SK-N-SH treated with all-trans-retinoic acid at 6 μM for 48 hours (cell line): ENCODE data around the gene OGFOD3.
A peak's percentile ranks its signal among the peaks of the same experiment; 100 is the strongest.

Source experiments
- ATAC-seq: fragments of 200-7000 bp; cut with Tn5 transposase; 3 replicates; pipeline ENCODE4 v1.9.1; 2020; ENCODE audit warnings: mild to moderate bottlenecking, moderate library complexity
- ARNTL ChIP-seq: fragments of 450-650 bp; formaldehyde crosslinking; IDR thresholded peaks from 2 replicates; pipeline ENCODE4 v1.5.0; 2020; ENCODE audit warnings: low read depth, mild to moderate bottlenecking, moderate library complexity, borderline replicate concordance
- BACH2 ChIP-seq: fragments of 250-450 bp; sonication (Bioruptor Pico); IDR thresholded peaks from 2 replicates; pipeline ENCODE4 v1.9.0; 2021; ENCODE audit warnings: mild to moderate bottlenecking, borderline replicate concordance
- GLIS3 ChIP-seq: fragments of 250-450 bp; sonication (Bioruptor Pico); IDR thresholded peaks from 2 replicates; pipeline ENCODE4 v1.5.0; 2020; ENCODE audit warnings: mild to moderate bottlenecking, moderate library complexity
- ISL1 ChIP-seq: fragments of 250-450 bp; sonication (Bioruptor Pico); IDR thresholded peaks from 2 replicates; pipeline ENCODE4 v2.1.2; 2022; ENCODE audit warnings: mild to moderate bottlenecking, moderate library complexity
- OSR1 ChIP-seq: fragments of 250-450 bp; sonication (Bioruptor Pico); IDR thresholded peaks from 2 replicates; pipeline ENCODE4 v1.8.0; 2022; ENCODE audit warnings: moderate library complexity, mild to moderate bottlenecking, inconsistent platforms
- RARB ChIP-seq: fragments of 250-450 bp; sonication (Bioruptor Pico); IDR thresholded peaks from 2 replicates; pipeline ENCODE4 v1.8.0; 2021; ENCODE audit warnings: mild to moderate bottlenecking, moderate library complexity
- TCF4 ChIP-seq: fragments of 250-450 bp; sonication (Bioruptor Pico); IDR thresholded peaks from 2 replicates; pipeline ENCODE4 v1.8.0; 2021; ENCODE audit warnings: mild to moderate bottlenecking, moderate library complexity, borderline replicate concordance
- ZC3H10 ChIP-seq: fragments of 250-450 bp; sonication (Bioruptor Pico); IDR thresholded peaks from 2 replicates; pipeline ENCODE4 v1.5.1; 2021; ENCODE audit warnings: mild to moderate bottlenecking, moderate library complexity
- ZFP3 ChIP-seq: fragments of 250-450 bp; sonication (Bioruptor Pico); IDR thresholded peaks from 2 replicates; pipeline ENCODE4 v1.5.0; 2020; ENCODE audit warnings: mild to moderate bottlenecking, moderate library complexity
- ZFP30 ChIP-seq: fragments of 450-650 bp; formaldehyde crosslinking; IDR thresholded peaks from 2 replicates; pipeline ENCODE4 v1.5.0; 2022; ENCODE audit warnings: mild to moderate bottlenecking, moderate library complexity
- ZNF565 ChIP-seq: fragments of 450-650 bp; formaldehyde crosslinking; conservative IDR thresholded peaks from 2 replicates; pipeline ENCODE4 v1.5.0; 2020; ENCODE audit warnings: low read depth, mild to moderate bottlenecking, moderate library complexity
- ZNF70 ChIP-seq: fragments of 450-650 bp; formaldehyde crosslinking; IDR thresholded peaks from 2 replicates; pipeline ENCODE4 v1.5.0; 2020; ENCODE audit warnings: mild to moderate bottlenecking, moderate library complexity
- ZNF8 ChIP-seq: fragments of 450-650 bp; formaldehyde crosslinking; IDR thresholded peaks from 2 replicates; pipeline ENCODE4 v1.5.0; 2020; ENCODE audit warnings: mild to moderate bottlenecking, moderate library complexity
- TF ChIP-seq, protein P1 (sequence below): fragments of 250-450 bp; sonication (Bioruptor Pico); IDR thresholded peaks from 2 replicates; pipeline ENCODE4 v1.8.0; 2021; ENCODE audit warnings: low read depth, mild to moderate bottlenecking, moderate library complexity, borderline replicate concordance
- TF ChIP-seq, protein P2 (sequence below): fragments of 250-450 bp; sonication (Bioruptor Pico); IDR thresholded peaks from 2 replicates; pipeline ENCODE4 v1.5.1; 2021; ENCODE audit warnings: mild to moderate bottlenecking, moderate library complexity
- TF ChIP-seq, protein P3 (sequence below): fragments of 250-450 bp; sonication (Bioruptor Pico); IDR thresholded peaks from 2 replicates; pipeline ENCODE4 v1.5.1; 2020; ENCODE audit warnings: low read depth, mild to moderate bottlenecking, moderate library complexity
- TF ChIP-seq, protein P4 (sequence below): fragments of 250-450 bp; sonication (Bioruptor Pico); IDR thresholded peaks from 2 replicates; pipeline ENCODE4 v1.8.0; 2020; ENCODE audit warnings: mild to moderate bottlenecking, moderate library complexity, borderline replicate concordance
- TF ChIP-seq, protein P5 (sequence below): fragments of 250-450 bp; sonication (Bioruptor Pico); IDR thresholded peaks from 2 replicates; pipeline ENCODE4 v1.5.0; 2020; ENCODE audit warnings: mild to moderate bottlenecking, moderate library complexity

OGFOD3 gene

DNA sequence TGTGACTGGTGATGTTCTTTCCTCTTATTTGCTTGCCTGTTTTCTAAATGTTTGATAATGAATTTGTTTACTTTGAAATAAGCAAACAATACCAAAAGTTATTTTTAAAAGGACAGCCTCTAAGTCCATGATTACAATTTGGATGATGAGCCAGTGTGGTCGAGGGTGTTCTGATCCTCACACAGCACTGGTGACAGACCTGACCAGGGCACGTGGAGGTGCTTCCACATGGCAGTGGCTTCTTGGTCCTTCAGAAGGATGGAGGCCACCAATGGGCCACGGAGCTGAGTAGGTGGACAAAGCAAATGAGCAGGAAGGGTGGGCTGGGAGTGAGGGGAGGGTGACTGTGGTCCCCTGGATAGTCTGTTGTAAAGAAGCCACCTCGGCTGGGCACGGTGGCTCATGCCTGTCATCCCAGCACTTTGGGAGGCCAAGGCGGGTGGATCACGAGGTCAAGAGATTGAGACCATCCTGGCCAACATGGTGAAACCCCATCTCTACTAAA, 63.5 kb downstream of the OGFOD3 start (continued):
- TF ChIP-seq, protein P1, sequence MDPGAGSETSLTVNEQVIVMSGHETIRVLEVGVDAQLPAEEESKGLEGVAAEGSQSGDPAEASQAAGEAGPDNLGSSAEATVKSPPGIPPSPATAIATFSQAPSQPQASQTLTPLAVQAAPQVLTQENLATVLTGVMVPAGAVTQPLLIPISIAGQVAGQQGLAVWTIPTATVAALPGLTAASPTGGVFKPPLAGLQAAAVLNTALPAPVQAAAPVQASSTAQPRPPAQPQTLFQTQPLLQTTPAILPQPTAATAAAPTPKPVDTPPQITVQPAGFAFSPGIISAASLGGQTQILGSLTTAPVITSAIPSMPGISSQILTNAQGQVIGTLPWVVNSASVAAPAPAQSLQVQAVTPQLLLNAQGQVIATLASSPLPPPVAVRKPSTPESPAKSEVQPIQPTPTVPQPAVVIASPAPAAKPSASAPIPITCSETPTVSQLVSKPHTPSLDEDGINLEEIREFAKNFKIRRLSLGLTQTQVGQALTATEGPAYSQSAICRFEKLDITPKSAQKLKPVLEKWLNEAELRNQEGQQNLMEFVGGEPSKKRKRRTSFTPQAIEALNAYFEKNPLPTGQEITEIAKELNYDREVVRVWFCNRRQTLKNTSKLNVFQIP (CRISPR knock-in tag), result no peak
- TF ChIP-seq TCF4 (CRISPR knock-in tag) (no peak), BACH2 (CRISPR knock-in tag) (no peak), ISL1 (CRISPR knock-in tag) (no peak), ZC3H10 (CRISPR knock-in tag) (no peak), ZNF565 (no peak), ARNTL (no peak)
- TF ChIP-seq, protein P2, sequence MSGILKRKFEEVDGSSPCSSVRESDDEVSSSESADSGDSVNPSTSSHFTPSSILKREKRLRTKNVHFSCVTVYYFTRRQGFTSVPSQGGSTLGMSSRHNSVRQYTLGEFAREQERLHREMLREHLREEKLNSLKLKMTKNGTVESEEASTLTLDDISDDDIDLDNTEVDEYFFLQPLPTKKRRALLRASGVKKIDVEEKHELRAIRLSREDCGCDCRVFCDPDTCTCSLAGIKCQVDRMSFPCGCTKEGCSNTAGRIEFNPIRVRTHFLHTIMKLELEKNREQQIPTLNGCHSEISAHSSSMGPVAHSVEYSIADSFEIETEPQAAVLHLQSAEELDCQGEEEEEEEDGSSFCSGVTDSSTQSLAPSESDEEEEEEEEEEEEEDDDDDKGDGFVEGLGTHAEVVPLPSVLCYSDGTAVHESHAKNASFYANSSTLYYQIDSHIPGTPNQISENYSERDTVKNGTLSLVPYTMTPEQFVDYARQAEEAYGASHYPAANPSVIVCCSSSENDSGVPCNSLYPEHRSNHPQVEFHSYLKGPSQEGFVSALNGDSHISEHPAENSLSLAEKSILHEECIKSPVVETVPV (CRISPR knock-in tag), result no peak

DNA sequence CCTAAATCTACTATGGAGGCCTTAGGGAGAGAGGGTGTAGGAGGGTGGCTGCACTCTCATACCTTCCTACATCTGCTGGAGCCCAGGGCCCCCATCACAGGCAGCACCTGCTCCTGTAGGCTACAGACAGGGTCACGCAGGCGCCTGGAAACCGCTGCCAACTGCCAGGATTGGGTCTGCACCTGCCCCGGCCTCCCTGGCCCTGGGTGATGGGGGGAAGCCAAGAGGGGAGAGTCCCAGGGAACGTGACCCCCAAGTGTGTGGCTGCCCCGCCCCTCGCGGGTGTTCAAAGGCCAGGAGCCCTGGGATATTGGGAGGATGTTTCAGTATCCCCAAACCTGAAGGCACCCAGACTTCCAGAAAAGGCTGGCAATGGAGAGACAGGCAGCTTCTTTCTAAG, 64.9 kb downstream of the OGFOD3 start:
- no peak for ATAC-seq
- no peak for TF ChIP-seq ZFP30
- TF ChIP-seq, protein P3, sequence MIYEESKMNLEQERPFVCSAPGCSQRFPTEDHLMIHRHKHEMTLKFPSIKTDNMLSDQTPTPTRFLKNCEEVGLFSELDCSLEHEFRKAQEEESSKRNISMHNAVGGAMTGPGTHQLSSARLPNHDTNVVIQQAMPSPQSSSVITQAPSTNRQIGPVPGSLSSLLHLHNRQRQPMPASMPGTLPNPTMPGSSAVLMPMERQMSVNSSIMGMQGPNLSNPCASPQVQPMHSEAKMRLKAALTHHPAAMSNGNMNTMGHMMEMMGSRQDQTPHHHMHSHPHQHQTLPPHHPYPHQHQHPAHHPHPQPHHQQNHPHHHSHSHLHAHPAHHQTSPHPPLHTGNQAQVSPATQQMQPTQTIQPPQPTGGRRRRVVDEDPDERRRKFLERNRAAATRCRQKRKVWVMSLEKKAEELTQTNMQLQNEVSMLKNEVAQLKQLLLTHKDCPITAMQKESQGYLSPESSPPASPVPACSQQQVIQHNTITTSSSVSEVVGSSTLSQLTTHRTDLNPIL (CRISPR knock-in tag), result no peak
- TF ChIP-seq GLIS3 (CRISPR knock-in tag), result no peak
- TF ChIP-seq, protein P1 (CRISPR knock-in tag), result no peak

DNA sequence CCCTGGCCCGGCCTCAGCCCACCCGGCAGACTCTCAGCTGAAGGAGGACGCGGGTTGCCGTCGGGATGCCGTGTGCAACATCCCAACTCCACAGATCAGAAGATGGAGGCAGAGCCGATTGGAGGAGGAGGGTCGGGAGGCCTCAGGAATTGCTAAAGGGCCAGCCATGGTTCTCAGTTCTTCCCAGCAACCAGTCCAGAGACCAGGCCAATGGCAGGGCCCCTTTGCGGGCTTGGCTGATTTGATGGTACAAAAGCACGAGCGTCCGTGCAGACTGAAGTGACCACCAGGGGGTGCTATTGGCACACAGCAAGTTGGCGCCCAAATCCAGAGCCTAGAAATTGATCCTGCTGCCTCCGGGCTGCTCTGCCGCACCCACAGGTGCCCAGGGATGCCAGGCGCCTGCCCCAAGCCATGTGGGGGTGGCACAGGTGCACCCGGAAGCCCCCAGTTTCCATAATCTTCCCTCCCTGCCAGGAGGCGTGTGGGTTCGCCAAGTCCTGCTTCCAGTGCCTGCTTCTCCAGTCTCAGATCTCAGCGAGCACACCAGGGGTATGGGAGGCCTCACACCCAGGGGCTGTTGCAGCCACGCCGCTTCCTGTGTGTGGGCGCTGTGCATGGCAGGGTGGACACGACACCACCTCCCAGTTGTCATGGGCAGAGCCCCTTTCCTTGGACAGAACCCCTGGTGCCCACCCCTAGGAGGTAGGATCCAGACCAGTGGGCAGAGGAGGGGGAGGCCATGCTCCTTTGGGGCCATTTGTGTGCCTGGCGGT, 66.5 kb downstream of the OGFOD3 start:
- TF ChIP-seq ZC3H10 (CRISPR knock-in tag) (no peak), ZNF70 (CRISPR knock-in tag) (no peak), ZNF8 (CRISPR knock-in tag) (no peak), ZNF565 (no peak), GLIS3 (CRISPR knock-in tag) (no peak), BACH2 (CRISPR knock-in tag) (no peak), ISL1 (CRISPR knock-in tag) (no peak), RARB (no peak), OSR1 (CRISPR knock-in tag) (no peak), ZFP3 (CRISPR knock-in tag) (no peak)
- TF ChIP-seq, protein P4, sequence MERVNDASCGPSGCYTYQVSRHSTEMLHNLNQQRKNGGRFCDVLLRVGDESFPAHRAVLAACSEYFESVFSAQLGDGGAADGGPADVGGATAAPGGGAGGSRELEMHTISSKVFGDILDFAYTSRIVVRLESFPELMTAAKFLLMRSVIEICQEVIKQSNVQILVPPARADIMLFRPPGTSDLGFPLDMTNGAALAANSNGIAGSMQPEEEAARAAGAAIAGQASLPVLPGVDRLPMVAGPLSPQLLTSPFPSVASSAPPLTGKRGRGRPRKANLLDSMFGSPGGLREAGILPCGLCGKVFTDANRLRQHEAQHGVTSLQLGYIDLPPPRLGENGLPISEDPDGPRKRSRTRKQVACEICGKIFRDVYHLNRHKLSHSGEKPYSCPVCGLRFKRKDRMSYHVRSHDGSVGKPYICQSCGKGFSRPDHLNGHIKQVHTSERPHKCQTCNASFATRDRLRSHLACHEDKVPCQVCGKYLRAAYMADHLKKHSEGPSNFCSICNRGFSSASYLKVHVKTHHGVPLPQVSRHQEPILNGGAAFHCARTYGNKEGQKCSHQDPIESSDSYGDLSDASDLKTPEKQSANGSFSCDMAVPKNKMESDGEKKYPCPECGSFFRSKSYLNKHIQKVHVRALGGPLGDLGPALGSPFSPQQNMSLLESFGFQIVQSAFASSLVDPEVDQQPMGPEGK, result no peak
- TF ChIP-seq, protein P5, sequence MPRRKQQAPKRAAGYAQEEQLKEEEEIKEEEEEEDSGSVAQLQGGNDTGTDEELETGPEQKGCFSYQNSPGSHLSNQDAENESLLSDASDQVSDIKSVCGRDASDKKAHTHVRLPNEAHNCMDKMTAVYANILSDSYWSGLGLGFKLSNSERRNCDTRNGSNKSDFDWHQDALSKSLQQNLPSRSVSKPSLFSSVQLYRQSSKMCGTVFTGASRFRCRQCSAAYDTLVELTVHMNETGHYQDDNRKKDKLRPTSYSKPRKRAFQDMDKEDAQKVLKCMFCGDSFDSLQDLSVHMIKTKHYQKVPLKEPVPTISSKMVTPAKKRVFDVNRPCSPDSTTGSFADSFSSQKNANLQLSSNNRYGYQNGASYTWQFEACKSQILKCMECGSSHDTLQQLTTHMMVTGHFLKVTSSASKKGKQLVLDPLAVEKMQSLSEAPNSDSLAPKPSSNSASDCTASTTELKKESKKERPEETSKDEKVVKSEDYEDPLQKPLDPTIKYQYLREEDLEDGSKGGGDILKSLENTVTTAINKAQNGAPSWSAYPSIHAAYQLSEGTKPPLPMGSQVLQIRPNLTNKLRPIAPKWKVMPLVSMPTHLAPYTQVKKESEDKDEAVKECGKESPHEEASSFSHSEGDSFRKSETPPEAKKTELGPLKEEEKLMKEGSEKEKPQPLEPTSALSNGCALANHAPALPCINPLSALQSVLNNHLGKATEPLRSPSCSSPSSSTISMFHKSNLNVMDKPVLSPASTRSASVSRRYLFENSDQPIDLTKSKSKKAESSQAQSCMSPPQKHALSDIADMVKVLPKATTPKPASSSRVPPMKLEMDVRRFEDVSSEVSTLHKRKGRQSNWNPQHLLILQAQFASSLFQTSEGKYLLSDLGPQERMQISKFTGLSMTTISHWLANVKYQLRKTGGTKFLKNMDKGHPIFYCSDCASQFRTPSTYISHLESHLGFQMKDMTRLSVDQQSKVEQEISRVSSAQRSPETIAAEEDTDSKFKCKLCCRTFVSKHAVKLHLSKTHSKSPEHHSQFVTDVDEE (CRISPR knock-in tag), result no peak
- TF ChIP-seq, all 23 proteins: peak for 0
- peak; percentile 96 for ATAC-seq
